Subcutaneous adipose tissue (tissue), 4 donors: ENCODE results near the gene GP1BB. TPM values are rescaled to one million over a fixed set of nuclear protein-coding genes. Genes with fewer than 3 reads are reported as not detected.

ENCODE experiments used
- CTCF ChIP-seq: fragments of 450-650 bp; IDR thresholded peaks from one replicate; pipeline ENCODE4 v1.5.1; 2016; ENCODE audit warnings: low read depth, mild to moderate bottlenecking, control low read depth, antibody characterized with exemption, moderate library complexity
- total RNA-seq, 4 donors: library from RNA; depleted of rRNA; stranded (reverse); fragments of >200 nt; gene quantifications; one replicate each; pipeline ENCODE4 v1.1.0, GENCODE V29; 2016

GP1BB gene
- total RNA-seq, 4 donors from 2014 or later = 0.34 to 2.8 (median 1.5) TPM; not detected in 1

- TF ChIP-seq CTCF = no peak
Observed at GRCh38 chr22:19733755-19734154, 10.4 kb downstream of the GP1BB start.

- no peak for TF ChIP-seq CTCF
Observed at GRCh38 chr22:19734163-19734562, 10.8 kb downstream of the GP1BB start.

- TF ChIP-seq CTCF = no peak
Observed at GRCh38 chr22:19734837-19735382, 11.6 kb downstream of the GP1BB start.

- no peak for TF ChIP-seq CTCF
Observed at GRCh38 chr22:19735665-19736510, 12.5 kb downstream of the GP1BB start.

GRCh38 chr22:19737846-19738663 lies 14.7 kb downstream of the GP1BB start:
- no peak for TF ChIP-seq CTCF

- TF ChIP-seq CTCF = no peak
Observed at GRCh38 chr22:19738664-19739447, 15.5 kb downstream of the GP1BB start.
